G401.6 (cell line): ENCODE results near the gene SEMA3B.
"Not testable (repeated sequence)": the region's sequence is repeated elsewhere in the genome, so short reads cannot be mapped to it uniquely, and the experiment has no call there.

ENCODE experiments used
- FAIRE-seq: peaks from 2 replicates; lab custom pipeline; 2012; peaks lifted over from hg19 to GRCh38; lab: Jason Lieb, UNC

The SEMA3B gene

GRCh38 chr3:50238549-50239026 lies 30.4 kb upstream of the SEMA3B start:
- FAIRE-seq = no peak

GRCh38 chr3:50239649-50240048 lies 29.3 kb upstream of the SEMA3B start:
- no peak for FAIRE-seq

- FAIRE-seq = no peak
These were observed 27.8 kb upstream of the SEMA3B start for GRCh38 chr3:50241163-50241562.

- no peak for FAIRE-seq
These were observed 27.1 kb upstream of the SEMA3B start for GRCh38 chr3:50241713-50242380.

GRCh38 chr3:50242381-50242770 lies 26.6 kb upstream of the SEMA3B start:
- FAIRE-seq = no peak

- no peak for FAIRE-seq
These were observed 25.9 kb upstream of the SEMA3B start for GRCh38 chr3:50242851-50243542.

GRCh38 chr3:50243543-50243895 lies 25.4 kb upstream of the SEMA3B start:
- no peak for FAIRE-seq

- FAIRE-seq = not testable (repeated sequence)
These were observed 24.1 kb upstream of the SEMA3B start for GRCh38 chr3:50244813-50245212.

- FAIRE-seq = no peak
These were observed 23.6 kb upstream of the SEMA3B start for GRCh38 chr3:50245251-50245745.

- FAIRE-seq = no peak
These were observed 23.0 kb upstream of the SEMA3B start for GRCh38 chr3:50245831-50246516.

- FAIRE-seq = no peak
These were observed 22.4 kb upstream of the SEMA3B start for GRCh38 chr3:50246517-50246954.

- FAIRE-seq = no peak
These were observed 20.6 kb upstream of the SEMA3B start for GRCh38 chr3:50248387-50248786.

- no peak for FAIRE-seq
These were observed 19.5 kb upstream of the SEMA3B start for GRCh38 chr3:50249457-50249856.

GRCh38 chr3:50250514-50250913 lies 18.4 kb upstream of the SEMA3B start:
- no peak for FAIRE-seq

- no peak for FAIRE-seq
These were observed 17.7 kb upstream of the SEMA3B start for GRCh38 chr3:50251220-50251619.

GRCh38 chr3:50254577-50255250 lies 14.2 kb upstream of the SEMA3B start:
- FAIRE-seq = no peak

- no peak for FAIRE-seq
These were observed 13.7 kb upstream of the SEMA3B start for GRCh38 chr3:50255251-50255615.

- peak; percentile 60 for FAIRE-seq
These were observed 11.7 kb upstream of the SEMA3B start for GRCh38 chr3:50256978-50257890.

- FAIRE-seq = no peak
These were observed 10.8 kb upstream of the SEMA3B start for GRCh38 chr3:50258029-50258680.

- FAIRE-seq = no peak
These were observed 10.0 kb upstream of the SEMA3B start for GRCh38 chr3:50258979-50259378.

- FAIRE-seq = no peak
These were observed 9.4 kb upstream of the SEMA3B start for GRCh38 chr3:50259432-50260026.
